Psoas muscle (tissue), 8 donors: ENCODE results near the gene GALNT13. TPM values are rescaled to one million over a fixed set of nuclear protein-coding genes. Genes with fewer than 3 reads are reported as not detected.

ENCODE experiments used
- ATAC-seq, 4 donors: fragments of 200-7000 bp; cut with Tn5 transposase; one replicate each; pipeline ENCODE4 v1.9.1; 2020; ENCODE audit warnings: moderate library complexity in 3 of 4, mild to moderate bottlenecking in 2 of 4
- DNase-seq, 2 donors: peaks; one replicate each; pipeline ENCODE4 v3.0.0-alpha.2; 2020
- H3K27ac ChIP-seq: fragments of 200-600 bp; one replicate; pipeline ENCODE4 v1.8.0; 2022
- H3K27me3 ChIP-seq, 3 donors: fragments of 200-600 bp in 1 of 3; one replicate each; pipeline versions ENCODE4 v1.6.1 to v1.8.0; 2013 to 2022; ENCODE audit warnings: low read length in 2 of 3, mild to moderate bottlenecking in 2 of 3, moderate library complexity in 1 of 3; ENCODE audit not compliant: insufficient read depth in 3 of 3
- H3K36me3 ChIP-seq, 2 donors: fragments of 200-600 bp in 1 of 2; one replicate each; pipeline versions ENCODE4 v1.6.1 to v1.8.0; 2013 to 2022; ENCODE audit warnings: low read depth in 1 of 2, mild to moderate bottlenecking in 1 of 2, moderate library complexity in 1 of 2; ENCODE audit not compliant: insufficient read depth in 1 of 2
- H3K4me1 ChIP-seq: fragments of 200-600 bp; one replicate; pipeline ENCODE4 v1.8.0; 2022
- H3K4me3 ChIP-seq: fragments of 200-600 bp; one replicate; pipeline ENCODE4 v1.8.0; 2022; ENCODE audit warnings: mild to moderate bottlenecking
- H3K9me3 ChIP-seq: fragments of 200-600 bp; one replicate; pipeline ENCODE4 v1.8.0; 2022
- WGBS, 3 donors: extraction: QIAGEN DNeasy Blood & Tissue Kit; methylation state at CpG; one replicate each; pipeline versions ENCODE4 v1.1.6 to v1.1.7; 2013; 5-methylcytosine and 5-hydroxymethylcytosine counted together
- intact Hi-C, 2 donors: fragments of 100-400 bp; cut with DNase I; formaldehyde crosslinking; loops; one replicate each; pipeline versions ENCODE4 v1.11.0 to v1.14.2; 2022
- polyA plus RNA-seq, 3 donors: library from polyadenylated mRNA; stranded (reverse); fragments of 200-250 nt; gene quantifications; one replicate each; pipeline ENCODE4 v1.2.3, GENCODE V29; 2013
- total RNA-seq, 4 donors: library from RNA; stranded (reverse); fragmentation: NEBNext Ultra II Directional in 2 of 4; extraction: Animal tissue kit (Norgen Biotek cat#: 25700) in 2 of 4; gene quantifications; one replicate each; pipeline versions ENCODE4 v1.2.1 to v1.2.4, GENCODE V29; 2021 to 2023
- TF ChIP-seq, protein P1 (sequence below): fragments of 200-600 bp; IDR thresholded peaks from one replicate; pipeline ENCODE4 v1.8.0; 2022; ENCODE audit warnings: antibody characterized with exemption
- donor health status: healthy with polysubstance abuse.
- donor health status: DM: no; HTN: no; CAD: no; lungs with moderate emphysema.
- donor health status: Bipolar disorder and iron deficiency.
- donor health status: healthy.
- donor health status: DM: yes; HTN: yes; CAD: no.
- donor health status: DM: no; HTN: no; CAD: no.
- donor health status: DM: no; HTN: no; CAD: no.
- donor health status: DM: yes; HTN: yes; CAD: no.

The GALNT13 gene
- total and polyA plus RNA-seq, 7 donors, result 0.06 TPM; not detected in 6

- Histone ChIP-seq H3K27me3 (no peaks in the 10 kb centered on the region), H3K4me3 (no peak overlapping the region), H3K9me3 (peaks cover 18% of the 10 kb centered on the region), H3K27ac (no peak overlapping the region), H3K4me1 (no peaks in the 10 kb centered on the region), H3K36me3 (no peaks in the 10 kb centered on the region)
- intact Hi-C loops, result no loop called here
- DNase-seq, result no peak
- TF ChIP-seq, protein P1, sequence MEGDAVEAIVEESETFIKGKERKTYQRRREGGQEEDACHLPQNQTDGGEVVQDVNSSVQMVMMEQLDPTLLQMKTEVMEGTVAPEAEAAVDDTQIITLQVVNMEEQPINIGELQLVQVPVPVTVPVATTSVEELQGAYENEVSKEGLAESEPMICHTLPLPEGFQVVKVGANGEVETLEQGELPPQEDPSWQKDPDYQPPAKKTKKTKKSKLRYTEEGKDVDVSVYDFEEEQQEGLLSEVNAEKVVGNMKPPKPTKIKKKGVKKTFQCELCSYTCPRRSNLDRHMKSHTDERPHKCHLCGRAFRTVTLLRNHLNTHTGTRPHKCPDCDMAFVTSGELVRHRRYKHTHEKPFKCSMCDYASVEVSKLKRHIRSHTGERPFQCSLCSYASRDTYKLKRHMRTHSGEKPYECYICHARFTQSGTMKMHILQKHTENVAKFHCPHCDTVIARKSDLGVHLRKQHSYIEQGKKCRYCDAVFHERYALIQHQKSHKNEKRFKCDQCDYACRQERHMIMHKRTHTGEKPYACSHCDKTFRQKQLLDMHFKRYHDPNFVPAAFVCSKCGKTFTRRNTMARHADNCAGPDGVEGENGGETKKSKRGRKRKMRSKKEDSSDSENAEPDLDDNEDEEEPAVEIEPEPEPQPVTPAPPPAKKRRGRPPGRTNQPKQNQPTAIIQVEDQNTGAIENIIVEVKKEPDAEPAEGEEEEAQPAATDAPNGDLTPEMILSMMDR, result no peak
- no peak for ATAC-seq
- WGBS, 3 donors, result 24 to 31% (median 28%) methylated on average over 2 of the region's 2 CpGs
Measured at GRCh38 chr2:154187948-154188347, 316.2 kb downstream of the GALNT13 start.

DNA sequence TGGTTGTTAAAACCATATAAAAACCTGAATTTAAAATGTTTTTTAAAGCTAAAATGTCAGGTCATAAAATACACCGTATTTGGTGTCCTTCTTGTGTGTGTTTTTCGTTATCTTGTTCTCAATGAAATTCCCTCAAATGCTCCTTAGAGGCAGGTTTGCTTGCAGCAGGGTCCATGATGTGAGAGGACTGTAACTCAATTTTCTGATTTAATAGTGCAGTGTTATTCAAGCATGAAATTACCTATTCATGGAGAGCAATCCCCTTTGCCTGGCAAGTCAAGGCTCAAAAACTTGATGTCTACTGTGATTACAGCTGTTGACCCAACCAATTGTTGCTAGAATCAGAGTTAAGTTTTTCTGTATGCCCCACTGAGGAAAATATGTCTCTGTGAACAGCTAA is 318.2 kb downstream of the GALNT13 start:
- intact Hi-C loops, result no loop called here
- no peak for DNase-seq
- 29 to 44% (median 30%) methylated on average over 2 of the region's 2 CpGs for WGBS, 3 donors
- no peaks in the 10 kb centered on the region for H3K27me3 ChIP-seq
- no peak overlapping the region for H3K4me3 ChIP-seq
- H3K4me1 ChIP-seq, result no peaks in the 10 kb centered on the region
- H3K27ac ChIP-seq, result no peak overlapping the region
- H3K9me3 ChIP-seq, result peaks cover 15% of the 10 kb centered on the region
- no peaks in the 10 kb centered on the region for H3K36me3 ChIP-seq
- ATAC-seq, result no peak
- TF ChIP-seq, protein P1, result no peak

DNA sequence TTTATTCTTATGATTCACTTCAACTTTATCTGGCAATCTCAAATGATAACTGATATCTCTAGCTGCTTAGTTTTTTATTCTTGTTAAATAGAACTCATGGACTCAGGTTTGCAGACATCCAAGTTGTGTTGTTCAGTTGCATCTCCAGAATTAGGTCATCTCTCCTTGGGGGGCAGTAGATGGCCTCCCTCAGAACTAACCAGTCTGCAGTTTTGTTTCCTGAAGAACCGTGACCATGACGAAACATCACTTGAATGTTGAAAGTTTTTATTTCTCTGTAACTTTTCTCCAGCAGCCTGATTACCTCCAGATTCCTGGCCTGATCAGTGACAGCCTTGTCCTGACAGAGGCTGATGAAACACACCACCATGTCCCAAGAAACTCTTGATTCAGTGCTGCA is 321.5 kb downstream of the GALNT13 start:
- H3K36me3 ChIP-seq, result no peaks in the 10 kb centered on the region
- WGBS, 3 donors, result 25 to 48% (median 42%) methylated on average over 2 of the region's 2 CpGs
- intact Hi-C loops, result no loop called here
- DNase-seq (no peak), ATAC-seq (no peak)
- no peaks in the 10 kb centered on the region for H3K9me3 ChIP-seq
- no peak overlapping the region for H3K4me3 ChIP-seq
- TF ChIP-seq, protein P1, result no peak
- H3K27me3 ChIP-seq, result no peaks in the 10 kb centered on the region
- H3K27ac ChIP-seq, result no peak overlapping the region
- no peaks in the 10 kb centered on the region for H3K4me1 ChIP-seq

GRCh38 chr2:154194909-154195643 is 323.4 kb downstream of the GALNT13 start:
- DNase-seq (no peak), ATAC-seq (no peak)
- intact Hi-C loops, result no loop called here
- H3K4me3 ChIP-seq, result no peak overlapping the region
- no peaks in the 10 kb centered on the region for H3K36me3 ChIP-seq
- 38 to 44% (median 41%) methylated on average over 5 of the region's 5 CpGs for WGBS, 3 donors
- H3K9me3 ChIP-seq, result no peaks in the 10 kb centered on the region
- TF ChIP-seq, protein P1, result no peak
- no peaks in the 10 kb centered on the region for H3K27me3 ChIP-seq
- H3K27ac ChIP-seq, result no peak overlapping the region
- H3K4me1 ChIP-seq, result no peaks in the 10 kb centered on the region
